Testis (tissue), 3 donors: Measurements from ENCODE around the gene MKS1. TPM values are rescaled to one million over a fixed set of nuclear protein-coding genes. Genes with fewer than 3 reads are reported as not detected.

ENCODE experiments used
- DNase-seq: peaks from one replicate; pipeline ENCODE4 v3.0.0-alpha.2; 2019
- H3K27ac ChIP-seq, 2 donors: fragments of 200-600 bp; sonication (generic); one replicate each; pipeline ENCODE4 v1.5.1; 2019
- H3K27me3 ChIP-seq: fragments of 200-600 bp; sonication (generic); one replicate; pipeline ENCODE4 v1.5.1; 2019
- H3K36me3 ChIP-seq: fragments of 200-600 bp; sonication (generic); one replicate; pipeline ENCODE4 v1.5.1; 2017; ENCODE audit warnings: low read depth; ENCODE audit errors: missing control alignments
- H3K4me1 ChIP-seq: fragments of 200-600 bp; sonication (generic); one replicate; pipeline ENCODE4 v1.5.1; 2019
- H3K4me3 ChIP-seq, 2 donors: fragments of 200-600 bp; sonication (generic); one replicate each; pipeline ENCODE4 v1.5.1; 2017 to 2019
- H3K9me3 ChIP-seq: fragments of 200-600 bp; sonication (generic); one replicate; pipeline ENCODE4 v1.5.1; 2017
- CTCF ChIP-seq, 3 experiments: fragments of 450-650 bp in 2 of 3; fragments of 200-600 bp in 1 of 3; sonication (generic) in 1 of 3; IDR thresholded peaks; one replicate each; pipeline ENCODE4 v1.5.1; 2016 to 2019; ENCODE audit warnings: antibody characterized with exemption in 3 of 3, mild to moderate bottlenecking in 2 of 3, moderate library complexity in 1 of 3
- POLR2A ChIP-seq: fragments of 450-650 bp; IDR thresholded peaks from one replicate; pipeline ENCODE4 v1.6.1; 2017; ENCODE audit warnings: antibody characterized with exemption, mild to moderate bottlenecking, moderate library complexity
- WGBS, 2 donors: methylation state at CpG; one replicate each; pipeline ENCODE4 v1.1.5; 2018; 5-methylcytosine and 5-hydroxymethylcytosine counted together
- intact Hi-C: fragments of 100-400 bp; cut with DNase I; formaldehyde crosslinking; loops from one replicate; pipeline ENCODE4 v1.15.1; 2023; ENCODE audit warnings: low total_unique reads
- polyA plus RNA-seq: library from polyadenylated mRNA; stranded (reverse); fragments of 350-450 nt; fragmentation: Illumina TruSeq; extraction: RNeasy Lipid Tissue Mini Kit (QIAGEN cat#74804); gene quantifications from one replicate; pipeline ENCODE4 v1.2.3, GENCODE V29; 2014; ENCODE audit warnings: low read depth, low replicate concordance; ENCODE audit not compliant: insufficient read depth
- total RNA-seq, 2 donors: library from RNA; depleted of rRNA; stranded (reverse); fragments of >200 nt; gene quantifications; one replicate each; pipeline ENCODE4 v1.2.3, GENCODE V29; 2016

Gene MKS1
- total and polyA plus RNA-seq, 3 donors from 2014 or later: 32.0 to 34.3 (median 32.3) TPM

GRCh38 chr17:58224315-58224714 lies 5.3 kb upstream of the MKS1 start:
- H3K36me3 ChIP-seq: no peaks in the 10 kb centered on the region
- DNase-seq: no peak
- no peaks in the 10 kb centered on the region for H3K27me3 ChIP-seq
- H3K4me1 ChIP-seq: peaks cover 4% of the 10 kb centered on the region
- TF ChIP-seq POLR2A (no peak), CTCF (IDR thresholded peaks at IDR 0.05) (no peak)
- intact Hi-C loops: no loop called here
- no peaks in the 10 kb centered on the region for H3K9me3 ChIP-seq
- no peak overlapping the region for H3K4me3 ChIP-seq
- H3K27ac ChIP-seq: no peak overlapping the region
- 50 to 58% methylated on average over 1 of the region's 1 CpG for WGBS, 2 donors

GRCh38 chr17:58219789-58220183 lies 731 bp upstream of the MKS1 start:
- peak; percentile 21 for DNase-seq

GRCh38 chr17:58217766-58218165 lies 1.3 kb downstream of the MKS1 start:
- Histone ChIP-seq H3K36me3 (no peaks in the 10 kb centered on the region), H3K27ac (no peak overlapping the region), H3K27me3 (no peaks in the 10 kb centered on the region), H3K4me3 (no peak overlapping the region), H3K9me3 (no peaks in the 10 kb centered on the region), H3K4me1 (peaks cover 4% of the 10 kb centered on the region)
- WGBS, 2 donors: 59 to 71% methylated on average over 3 of the region's 3 CpGs
- DNase-seq: no peak
- intact Hi-C loops: no loop called here
- TF ChIP-seq CTCF (IDR thresholded peaks at IDR 0.05): no peak
- TF ChIP-seq POLR2A: no peak

More at GRCh38 chr17:58219789-58220183, 731 bp upstream of the MKS1 start:
- TF ChIP-seq POLR2A (no peak), CTCF (IDR thresholded peaks at IDR 0.05) (no peak)
- WGBS, 2 donors: 26 to 28% methylated on average over 7 of the region's 7 CpGs
- H3K4me1 ChIP-seq: peaks cover 4% of the 10 kb centered on the region
- H3K9me3 ChIP-seq: no peaks in the 10 kb centered on the region
- no peaks in the 10 kb centered on the region for H3K27me3 ChIP-seq
- intact Hi-C loops: no loop called here
- peak overlapping the region; percentile 3 to 51 for H3K27ac ChIP-seq
- H3K36me3 ChIP-seq: no peaks in the 10 kb centered on the region
- H3K4me3 ChIP-seq: peak overlapping the region; percentile 62 to 89

GRCh38 chr17:58215685-58216084 lies 3.4 kb downstream of the MKS1 start:
- no peak overlapping the region for H3K4me3 ChIP-seq
- intact Hi-C loops: no loop called here
- H3K27me3 ChIP-seq: no peaks in the 10 kb centered on the region
- peaks cover 4% of the 10 kb centered on the region for H3K4me1 ChIP-seq
- DNase-seq: no peak
- H3K9me3 ChIP-seq: no peaks in the 10 kb centered on the region
- H3K36me3 ChIP-seq: no peaks in the 10 kb centered on the region
- TF ChIP-seq POLR2A (no peak), CTCF (IDR thresholded peaks at IDR 0.05) (no peak)
- H3K27ac ChIP-seq: no peak overlapping the region

GRCh38 chr17:58210922-58211321 lies 8.1 kb downstream of the MKS1 start:
- H3K4me1 ChIP-seq: no peaks in the 10 kb centered on the region
- H3K9me3 ChIP-seq: no peaks in the 10 kb centered on the region
- no peaks in the 10 kb centered on the region for H3K36me3 ChIP-seq
- DNase-seq: no peak
- H3K27ac ChIP-seq: no peak overlapping the region
- H3K27me3 ChIP-seq: no peaks in the 10 kb centered on the region
- intact Hi-C loops: no loop called here
- TF ChIP-seq CTCF (IDR thresholded peaks at IDR 0.05) (no peak), POLR2A (no peak)
- no peak overlapping the region for H3K4me3 ChIP-seq
- 89 to 91% methylated on average over 5 of the region's 5 CpGs for WGBS, 2 donors
